PFSK-1 (cell line): ENCODE results near the gene FHIP2A.

Source experiments
- POLR2AphosphoS5 ChIP-seq: IDR thresholded peaks from 2 replicates; pipeline ENCODE4 v1.6.1; 2012; ENCODE audit warnings: low read depth, mild to moderate bottlenecking, control low read depth, low read length, moderate library complexity
- TAF1 ChIP-seq: IDR thresholded peaks from 2 replicates; pipeline ENCODE4 v1.6.1; 2012; ENCODE audit warnings: low read length, control low read depth, borderline replicate concordance; ENCODE audit not compliant: insufficient read depth

DNA sequence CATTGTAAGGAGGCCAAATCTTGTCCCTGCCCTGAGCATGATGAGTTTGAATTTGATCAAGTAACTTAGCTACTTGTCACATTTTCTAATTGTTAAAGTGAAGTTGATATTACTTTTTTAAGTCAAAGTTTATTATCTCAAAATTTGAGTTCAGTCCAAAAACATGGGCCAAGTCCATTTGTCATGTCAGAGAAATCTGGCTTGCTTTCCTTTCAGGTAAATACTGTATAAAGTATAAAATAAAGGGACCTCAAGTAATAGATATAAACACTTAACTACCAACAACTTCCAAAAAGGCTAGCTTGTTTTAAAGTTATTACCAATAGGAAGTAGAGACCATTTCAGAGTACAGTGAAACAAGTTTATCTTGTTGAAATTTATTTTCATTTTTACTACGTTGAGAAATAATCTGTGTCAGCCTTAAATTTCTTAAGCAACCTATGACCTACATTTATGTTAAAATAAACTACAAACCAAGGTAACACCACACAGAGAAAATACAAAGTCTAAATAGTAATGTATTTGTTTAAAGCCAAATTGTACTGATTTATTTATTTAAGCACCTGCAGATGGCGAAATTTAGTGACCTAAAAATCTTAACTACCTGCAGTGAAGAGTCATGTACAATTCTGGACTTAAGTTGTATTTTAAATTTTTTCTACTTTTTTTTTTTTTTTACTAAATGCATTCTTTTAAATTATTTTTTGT, 36.5 kb downstream of the FHIP2A start:
- TF ChIP-seq TAF1 (no peak), POLR2AphosphoS5 (no peak)
